Right forelimb (tissue), 1 donor: ENCODE measurements around the gene FHIT.

Source experiments
- DNase-seq: peaks from one replicate; pipeline ENCODE4 v3.0.0-alpha.2; 2018

Gene FHIT

GRCh38 chr3:60136601-60137000, 1114.7 kb downstream of the FHIT start:
- no peak for DNase-seq

DNA sequence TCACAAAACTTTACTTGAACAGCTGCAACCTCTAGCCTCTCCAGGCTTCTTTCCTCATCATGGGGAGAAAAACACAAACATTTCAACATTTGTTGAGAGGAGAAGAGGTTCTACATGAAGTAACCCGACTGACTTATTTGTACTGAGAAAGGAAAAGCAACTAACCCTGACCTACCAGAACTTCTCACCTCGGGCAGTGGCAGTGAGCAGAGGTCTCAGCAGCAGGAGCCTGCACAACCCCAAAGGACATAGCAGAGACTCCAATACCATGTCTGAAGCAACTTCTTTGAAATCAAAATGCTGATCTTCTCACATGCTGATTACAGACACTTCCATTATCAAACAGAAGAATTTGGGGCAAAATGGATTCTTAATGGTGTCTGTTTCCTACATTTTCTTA, 1115.8 kb downstream of the FHIT start:
- no peak for DNase-seq

- DNase-seq = no peak
These were observed 1117.7 kb downstream of the FHIT start for GRCh38 chr3:60133269-60134162.

DNA sequence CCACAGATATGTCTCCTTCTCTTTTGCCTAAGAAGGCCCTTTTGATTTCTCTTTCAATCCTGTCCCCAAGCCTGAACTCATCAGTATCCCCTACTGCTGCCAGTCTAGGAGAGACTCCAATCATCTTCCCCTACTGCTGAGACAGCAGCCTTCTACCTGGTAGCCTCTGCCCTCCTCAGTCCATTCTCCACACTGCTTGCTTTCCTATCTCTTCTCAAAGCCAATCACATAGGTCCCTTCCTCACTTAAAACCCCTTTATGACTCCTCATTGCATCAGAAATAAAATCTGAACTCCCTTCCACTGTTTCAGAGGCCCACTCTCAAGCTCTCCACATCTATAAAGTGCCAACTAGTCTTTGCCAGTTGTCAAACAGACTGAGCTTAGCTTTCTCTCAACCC, 1119.6 kb downstream of the FHIT start:
- DNase-seq = no peak

GRCh38 chr3:60126511-60127304, 1124.5 kb downstream of the FHIT start:
- no peak for DNase-seq

GRCh38 chr3:60125686-60126085, 1125.6 kb downstream of the FHIT start:
- DNase-seq = no peak

GRCh38 chr3:60120245-60120644, 1131.0 kb downstream of the FHIT start:
- DNase-seq = no peak

GRCh38 chr3:60114191-60114590, 1137.1 kb downstream of the FHIT start:
- no peak for DNase-seq

GRCh38 chr3:60107275-60107674, 1144.0 kb downstream of the FHIT start:
- no peak for DNase-seq

DNA sequence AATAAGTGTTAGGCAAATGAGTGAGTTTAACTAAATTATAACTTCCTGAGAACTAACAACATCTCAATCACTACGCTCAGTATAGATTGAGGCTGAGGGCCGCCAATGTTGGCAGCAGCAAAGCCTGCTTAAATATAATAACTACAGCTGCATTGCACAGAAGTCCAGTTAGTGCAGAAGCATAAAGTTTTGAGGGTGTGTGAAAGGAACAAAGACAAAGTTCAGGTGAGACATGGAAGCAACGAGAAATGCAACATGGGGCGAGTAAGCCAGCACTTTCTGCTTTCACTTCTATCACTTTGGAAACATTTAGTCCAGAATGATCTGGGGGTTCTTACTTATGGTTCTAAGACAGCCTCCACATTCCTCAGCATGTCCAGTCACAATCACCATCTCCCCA, 1149.1 kb downstream of the FHIT start:
- DNase-seq = no peak

GRCh38 chr3:60101621-60102020, 1149.6 kb downstream of the FHIT start:
- DNase-seq = no peak

DNA sequence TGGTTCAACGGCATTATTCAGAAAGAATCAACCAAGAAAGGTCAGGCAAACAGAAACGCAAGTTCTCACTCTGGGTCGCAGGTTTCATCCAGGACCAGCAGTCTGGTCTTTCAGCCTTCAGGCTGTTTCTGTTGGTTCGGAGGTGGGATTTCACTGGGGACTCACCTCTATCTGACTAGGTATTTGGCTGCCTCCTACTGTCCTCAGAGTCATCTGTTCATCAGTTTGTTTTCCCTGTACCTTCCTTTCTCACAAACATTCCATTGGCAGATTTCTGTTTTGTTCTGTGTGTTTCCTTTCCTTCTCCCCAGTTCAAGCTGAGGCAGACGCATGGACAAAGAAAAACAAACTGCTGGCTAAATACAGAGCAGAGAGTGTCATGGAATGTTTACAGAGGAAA, 1154.8 kb downstream of the FHIT start:
- DNase-seq = no peak

DNA sequence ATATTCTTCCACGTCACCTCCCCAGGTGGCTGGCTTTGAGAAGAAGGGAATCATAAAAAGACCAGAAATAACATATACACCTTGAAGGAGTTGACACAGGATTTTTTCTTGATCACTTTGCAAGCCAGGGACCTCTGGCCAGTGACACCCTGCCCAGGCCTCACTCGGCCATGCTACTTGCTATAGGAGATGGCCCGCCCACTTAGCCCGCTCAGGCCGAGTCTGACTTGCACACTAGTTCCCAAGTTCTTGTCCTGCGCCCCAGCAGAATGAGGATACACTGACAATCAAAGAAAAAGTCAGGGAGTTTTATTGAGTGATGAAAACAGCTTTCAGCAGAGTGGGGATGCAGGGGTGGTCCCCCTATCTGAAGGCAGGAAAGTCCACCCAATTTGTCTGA, 1155.3 kb downstream of the FHIT start:
- DNase-seq = no peak

GRCh38 chr3:60095516-60095915, 1155.7 kb downstream of the FHIT start:
- DNase-seq = no peak

DNA sequence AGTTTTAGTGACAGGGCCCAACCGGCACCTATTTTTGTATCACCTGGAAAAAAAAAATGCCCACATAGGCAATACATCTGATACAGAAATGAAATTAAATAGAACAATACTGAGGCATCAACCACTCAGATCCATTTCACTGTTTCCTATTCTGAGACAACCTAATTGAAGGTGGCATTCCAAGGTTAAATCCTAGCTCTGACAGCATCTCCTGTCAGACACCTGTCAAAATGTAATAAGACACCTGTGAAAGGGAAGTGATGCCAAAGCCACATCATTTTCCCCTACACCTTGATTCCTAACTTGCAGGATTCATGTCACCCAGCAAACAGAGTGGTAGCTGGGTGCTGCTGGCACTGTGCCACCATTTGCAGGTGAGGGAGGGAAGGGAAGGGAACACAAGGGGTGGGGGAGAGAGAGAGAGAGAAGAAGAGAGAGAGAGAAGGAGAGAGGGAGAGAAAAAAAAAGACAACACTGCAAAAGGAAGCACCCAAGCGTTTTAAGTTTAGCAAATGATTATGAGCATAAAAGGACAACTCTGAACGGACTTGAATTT, 1156.8 kb downstream of the FHIT start:
- DNase-seq = no peak

GRCh38 chr3:60090548-60090947, 1160.7 kb downstream of the FHIT start:
- no peak for DNase-seq

DNA sequence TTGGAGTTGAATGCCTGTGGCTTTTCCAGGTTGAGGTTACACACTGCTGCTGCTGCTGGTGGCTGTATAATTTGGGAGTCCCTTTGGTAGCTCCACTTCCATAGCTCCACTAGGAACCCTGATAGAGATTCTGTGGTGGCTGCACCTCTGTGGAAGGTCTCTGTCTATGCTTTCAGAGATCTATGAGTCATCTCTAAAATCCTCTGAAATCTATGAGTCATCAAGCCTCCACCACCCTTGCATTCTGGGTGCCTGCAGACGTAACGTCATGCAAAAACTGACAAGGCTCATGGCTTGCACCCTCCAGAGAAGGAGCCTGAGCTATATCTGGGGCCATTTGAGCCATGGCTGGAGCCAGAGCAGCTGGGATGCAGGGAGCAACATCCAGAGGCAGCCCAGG, 1164.4 kb downstream of the FHIT start:
- no peak for DNase-seq

DNA sequence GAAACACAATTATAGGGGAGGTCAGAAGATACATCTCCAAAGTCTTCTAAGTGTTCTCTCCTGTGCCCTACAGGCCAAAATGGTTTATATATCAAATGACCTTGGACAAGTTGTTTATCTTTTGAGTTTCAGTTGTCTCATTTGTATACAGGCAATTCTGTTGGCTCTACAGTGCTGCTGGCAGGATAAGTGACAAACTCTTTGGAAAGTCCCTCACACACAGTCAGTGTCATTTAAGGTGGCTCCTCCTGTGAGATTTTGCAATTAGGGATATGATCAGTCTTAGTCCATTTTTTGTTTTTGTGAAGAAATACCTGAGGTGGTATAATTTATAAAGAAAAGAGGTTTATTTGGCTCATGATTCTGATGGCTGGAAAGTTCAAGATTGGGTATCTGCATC, 1165.6 kb downstream of the FHIT start:
- no peak for DNase-seq

- DNase-seq = no peak
These were observed 1169.7 kb downstream of the FHIT start for GRCh38 chr3:60081381-60082095.

DNA sequence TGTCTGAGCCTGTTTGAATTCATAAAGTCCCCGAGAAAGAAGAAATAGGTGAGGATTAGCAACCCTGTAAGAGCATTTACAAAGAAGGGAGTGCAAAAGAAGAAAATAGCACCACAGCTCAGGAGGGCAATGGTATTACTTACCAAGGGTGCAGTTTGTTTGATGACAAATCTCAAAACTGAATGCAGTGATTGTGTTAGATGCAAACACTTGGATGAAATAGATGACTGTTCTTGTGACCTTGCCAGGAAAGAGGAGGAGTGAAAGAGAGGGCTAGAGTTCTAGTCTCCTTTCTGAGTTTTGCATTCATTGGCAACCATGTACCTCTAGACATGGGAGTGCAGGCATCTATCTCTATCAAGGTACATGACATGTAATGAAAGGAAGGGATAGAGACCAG, 1170.6 kb downstream of the FHIT start:
- no peak for DNase-seq

DNA sequence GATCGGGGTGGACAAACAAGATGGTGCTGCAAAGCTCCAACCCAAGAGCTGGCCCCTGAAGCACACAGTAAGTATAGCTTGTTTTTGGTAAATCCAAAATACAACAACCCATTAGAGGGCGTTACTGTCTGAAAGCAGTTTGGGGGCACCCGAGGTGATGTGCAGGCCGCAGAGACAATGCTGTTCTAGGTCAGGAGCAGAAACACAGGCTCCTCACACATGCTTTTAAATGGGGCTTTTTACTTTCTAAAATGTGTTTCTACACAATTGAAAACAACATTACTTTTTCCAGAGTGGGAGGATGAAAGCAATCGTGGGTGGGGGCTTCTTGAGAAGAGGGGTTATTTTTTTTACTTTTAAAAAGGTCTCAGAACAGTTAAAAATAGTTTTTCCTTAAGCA, 1172.2 kb downstream of the FHIT start:
- DNase-seq = no peak

DNA sequence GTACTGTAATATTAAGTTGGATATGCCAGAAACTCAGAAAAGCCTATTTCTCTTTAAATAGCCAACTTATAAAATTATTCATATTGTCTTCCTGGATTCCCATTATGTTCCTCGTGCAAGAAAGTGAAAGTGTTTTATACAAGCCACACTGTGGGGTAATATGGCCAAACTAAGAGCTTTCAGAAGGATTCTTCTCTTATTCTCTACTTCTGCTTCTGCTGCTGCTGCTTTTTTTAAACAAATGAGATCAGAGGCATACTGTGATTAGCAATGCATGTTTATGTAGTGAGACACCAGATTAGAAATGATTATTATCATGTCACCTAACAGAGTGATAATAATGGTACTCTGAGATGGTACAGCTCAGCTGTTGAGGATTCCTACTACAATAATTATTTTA, 1174.9 kb downstream of the FHIT start:
- no peak for DNase-seq

GRCh38 chr3:60073942-60074341, 1177.3 kb downstream of the FHIT start:
- DNase-seq = no peak
